ENCODE measurements around the gene CBX6. TPM values are rescaled to one million over a fixed set of nuclear protein-coding genes. Genes with fewer than 3 reads are reported as not detected.

The CBX6 gene
- total RNA-seq, 1 donor from 2014 or later, result 101 TPM

DNA sequence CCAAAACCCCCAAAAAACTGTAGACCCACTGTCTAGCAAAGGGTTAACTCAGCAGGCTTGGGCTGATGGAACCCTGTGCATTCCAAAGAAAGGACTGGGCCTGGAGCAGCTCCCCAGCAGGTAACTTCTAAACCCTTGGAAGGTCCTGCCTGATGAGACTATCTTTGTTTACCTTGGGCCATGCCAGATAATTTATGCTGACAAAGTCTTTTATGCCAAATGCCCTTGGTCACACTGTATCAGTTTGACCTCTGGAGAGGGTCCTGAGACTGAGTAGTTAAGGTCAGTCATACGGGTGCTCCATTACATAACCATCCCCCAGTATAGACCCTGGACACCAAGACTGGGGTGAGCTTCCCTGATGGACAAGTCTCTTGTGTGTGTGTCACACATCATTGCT is 56.2 kb downstream of the CBX6 start:
- no peaks in the 10 kb centered on the region for H3K9me3 Mint-ChIP-seq
- H3K4me1 Mint-ChIP-seq, result no peaks in the 10 kb centered on the region
- no peaks in the 10 kb centered on the region for H3K36me3 Mint-ChIP-seq
- H3K27me3 Mint-ChIP-seq (ENCODE audit: low read depth), result peaks cover 69% of the 10 kb centered on the region
- no peak overlapping the region for H3K27ac Mint-ChIP-seq
- DNase-seq (ENCODE audit: low spot score in 2 of 2, unreplicated experiment in 2 of 2), result no peak
- TF ChIP-seq, protein P1, sequence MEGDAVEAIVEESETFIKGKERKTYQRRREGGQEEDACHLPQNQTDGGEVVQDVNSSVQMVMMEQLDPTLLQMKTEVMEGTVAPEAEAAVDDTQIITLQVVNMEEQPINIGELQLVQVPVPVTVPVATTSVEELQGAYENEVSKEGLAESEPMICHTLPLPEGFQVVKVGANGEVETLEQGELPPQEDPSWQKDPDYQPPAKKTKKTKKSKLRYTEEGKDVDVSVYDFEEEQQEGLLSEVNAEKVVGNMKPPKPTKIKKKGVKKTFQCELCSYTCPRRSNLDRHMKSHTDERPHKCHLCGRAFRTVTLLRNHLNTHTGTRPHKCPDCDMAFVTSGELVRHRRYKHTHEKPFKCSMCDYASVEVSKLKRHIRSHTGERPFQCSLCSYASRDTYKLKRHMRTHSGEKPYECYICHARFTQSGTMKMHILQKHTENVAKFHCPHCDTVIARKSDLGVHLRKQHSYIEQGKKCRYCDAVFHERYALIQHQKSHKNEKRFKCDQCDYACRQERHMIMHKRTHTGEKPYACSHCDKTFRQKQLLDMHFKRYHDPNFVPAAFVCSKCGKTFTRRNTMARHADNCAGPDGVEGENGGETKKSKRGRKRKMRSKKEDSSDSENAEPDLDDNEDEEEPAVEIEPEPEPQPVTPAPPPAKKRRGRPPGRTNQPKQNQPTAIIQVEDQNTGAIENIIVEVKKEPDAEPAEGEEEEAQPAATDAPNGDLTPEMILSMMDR (IDR thresholded peaks at IDR 0.05; ENCODE audit: unreplicated experiment), result no peak
- H3K4me3 Mint-ChIP-seq, result no peak overlapping the region

Other genes starting within 250 kb of the CBX6 start
- gene FAM227A, start 215.8 kb downstream of the CBX6 start, total RNA-seq, result 10.3 to 11.9 TPM (median 11.0 TPM) in 3 replicates
- gene CBY1, start 215.6 kb downstream of the CBX6 start, total RNA-seq, result 38.5 to 40.4 TPM (median 40.0 TPM) in 3 replicates
- gene TOMM22, start 190.3 kb downstream of the CBX6 start, total RNA-seq, result 59.7 to 68.1 TPM (median 61.4 TPM) in 3 replicates
- gene JOSD1, start 171.3 kb downstream of the CBX6 start, total RNA-seq, result 58.4 to 59.6 TPM (median 59.6 TPM) in 3 replicates
- gene GTPBP1, start 166.3 kb downstream of the CBX6 start, total RNA-seq, result 71.6 to 74.3 TPM (median 73.1 TPM) in 3 replicates
- 59.8 to 63.0 TPM (median 61.2 TPM) in 3 replicates for gene SUN2, start 116.2 kb downstream of the CBX6 start, total RNA-seq
- gene DNAL4, start 78.1 kb downstream of the CBX6 start, total RNA-seq, result 15.9 to 18.0 TPM (median 17.3 TPM) in 3 replicates
- 9.6 to 10.3 TPM (median 10.1 TPM) in 3 replicates for gene NPTXR, start 28.2 kb downstream of the CBX6 start, total RNA-seq
- not detected in 3 replicates for gene APOBEC3A, start 85.4 kb upstream of the CBX6 start, total RNA-seq
- 4.3 to 5.1 TPM (median 4.9 TPM) in 3 replicates for gene APOBEC3B, start 110.1 kb upstream of the CBX6 start, total RNA-seq
- gene APOBEC3C, start 142.0 kb upstream of the CBX6 start, total RNA-seq, result 32.6 to 34.7 TPM (median 34.0 TPM) in 3 replicates
- gene APOBEC3D, start 148.9 kb upstream of the CBX6 start, total RNA-seq, result 3.1 to 4.2 TPM (median 3.2 TPM) in 3 replicates
- 19.0 to 23.8 TPM (median 21.4 TPM) in 3 replicates for gene APOBEC3F, start 168.6 kb upstream of the CBX6 start, total RNA-seq
- 5.5 to 6.7 TPM (median 6.1 TPM) in 3 replicates for gene APOBEC3G, start 205.1 kb upstream of the CBX6 start, total RNA-seq
- 0.49 TPM in 1 of 3 replicates, not detected in the others for gene APOBEC3H, start 225.0 kb upstream of the CBX6 start, total RNA-seq

Data from mesothelial cell of epicardium (in vitro differentiated cells).